Transverse colon (tissue), 4 donors: ENCODE data around the gene SLAMF7. TPM values are rescaled to one million over a fixed set of nuclear protein-coding genes. Genes with fewer than 3 reads are reported as not detected.

Experiments
- DNase-seq: peaks from one replicate; pipeline ENCODE4 v3.0.0-alpha.2; 2019
- H3K27ac ChIP-seq, 4 donors: fragments of 200-600 bp; sonication (generic); 2 replicates each; pipeline ENCODE4 v1.5.1; 2016 to 2018; ENCODE audit warnings: inconsistent platforms in 4 of 4
- H3K27me3 ChIP-seq: fragments of 200-600 bp; sonication (generic); 2 replicates; pipeline ENCODE4 v1.5.1; 2017; ENCODE audit warnings: inconsistent platforms
- H3K36me3 ChIP-seq, 4 donors: fragments of 200-600 bp; sonication (generic); 2 replicates each; pipeline ENCODE4 v1.5.1; 2017 to 2019; ENCODE audit warnings: inconsistent platforms in 4 of 4
- H3K4me1 ChIP-seq, 4 donors: fragments of 200-600 bp; sonication (generic); 2 replicates each; pipeline ENCODE4 v1.5.1; 2017 to 2020; ENCODE audit warnings: inconsistent platforms in 4 of 4
- H3K4me3 ChIP-seq, 4 donors: fragments of 200-600 bp; sonication (generic); 1 replicate in 1 of 4; 2 replicates in 3 of 4; pipeline versions ENCODE4 v1.5.1 to v1.6.1; 2017 to 2019; ENCODE audit warnings: inconsistent platforms in 4 of 4
- H3K9me3 ChIP-seq, 2 donors: fragments of 200-600 bp; sonication (generic); 2 replicates each; pipeline ENCODE4 v1.5.1; 2017 to 2019; ENCODE audit warnings: inconsistent platforms in 2 of 2
- EP300 ChIP-seq: sonication (generic); formaldehyde crosslinking; IDR thresholded peaks from one replicate; pipeline ENCODE4 v1.6.1; 2017; ENCODE audit warnings: antibody characterized with exemption, low read depth
- POLR2A ChIP-seq: fragments of 450-650 bp; IDR thresholded peaks from one replicate; pipeline ENCODE4 v1.6.1; 2016; ENCODE audit warnings: antibody characterized with exemption, mild to moderate bottlenecking, moderate library complexity
- POLR2AphosphoS5 ChIP-seq, 3 donors: sonication (generic); formaldehyde crosslinking; IDR thresholded peaks; one replicate each; pipeline ENCODE4 v1.6.1; 2016; ENCODE audit warnings: antibody characterized with exemption in 3 of 3
- WGBS, 2 donors: methylation state at CpG; one replicate each; pipeline ENCODE4 v1.1.5; 2018; ENCODE audit warnings: low coverage in 1 of 2; 5-methylcytosine and 5-hydroxymethylcytosine counted together
- in situ Hi-C, 4 donors: fragments of 200-750 bp; cut with MboI; loops; one replicate each; pipeline versions ENCODE4 v1.15.0 to v1.15.1; 2017; ENCODE audit warnings: low sequenced_read_pairs in 3 of 4, low pct_ligation_motif_present in 1 of 4, low pct_unique_long_range_greater_than_20kb in 1 of 4
- intact Hi-C: fragments of 100-400 bp; cut with DNase I; formaldehyde crosslinking; loops from one replicate; pipeline ENCODE4 v1.15.1; 2023; ENCODE audit warnings: low total_unique reads
- total RNA-seq, 4 donors: library from RNA; depleted of rRNA; stranded (reverse); fragments of >200 nt; gene quantifications; one replicate each; pipeline ENCODE4 v1.1.0, GENCODE V29; 2016
- TF ChIP-seq, protein P1 (sequence below), 5 experiments: fragments of 200-600 bp in 3 of 5; fragments of 450-650 bp in 2 of 5; sonication (generic) in 3 of 5; IDR thresholded peaks; 1 replicate in 2 of 5; 2 replicates in 3 of 5; pipeline ENCODE4 v1.5.1; 2016 to 2017; ENCODE audit warnings: antibody characterized with exemption in 5 of 5, inconsistent platforms in 3 of 5, mild to moderate bottlenecking in 2 of 5, moderate library complexity in 1 of 5

The SLAMF7 gene
- total RNA-seq, 4 donors from 2014 or later, result 0.20 to 15.4 (median 2.7) TPM; not detected in 1

DNA sequence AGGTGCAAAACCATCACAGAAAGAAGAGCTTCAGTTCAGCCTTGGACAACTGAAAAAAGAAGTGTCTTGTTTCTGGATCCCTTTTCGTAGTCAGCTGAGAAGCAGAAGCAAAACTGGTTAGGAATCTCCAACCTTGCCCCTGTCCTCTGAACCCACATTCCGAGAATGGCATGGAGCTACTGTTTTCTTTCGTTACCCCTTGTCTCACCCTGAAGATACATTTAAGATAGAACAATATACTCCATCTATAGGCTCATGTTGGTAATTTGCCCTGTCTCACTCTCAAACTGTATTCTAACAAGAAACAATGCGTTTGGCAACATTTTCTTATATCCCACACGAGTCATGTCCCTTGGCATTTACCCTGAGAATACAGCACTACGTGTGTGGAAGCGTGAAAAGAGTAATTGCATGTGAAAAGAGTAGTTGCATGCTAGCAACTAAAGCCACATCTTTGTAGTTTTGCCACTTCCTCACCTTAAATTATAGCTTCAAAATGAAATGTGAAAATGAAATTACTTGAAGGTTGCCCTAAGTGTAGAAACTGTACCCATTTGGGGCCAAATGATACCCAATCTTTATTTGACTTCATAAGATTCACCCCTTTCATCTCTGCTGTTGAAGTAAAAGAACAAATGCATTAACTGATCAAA is 5.3 kb downstream of the SLAMF7 start:
- 54 to 71% methylated on average over 2 to 7 of the region's 7 CpGs for WGBS, 2 donors
- no peak for DNase-seq
- no peak for TF ChIP-seq POLR2A
- no peak for TF ChIP-seq EP300
- TF ChIP-seq, protein P1, sequence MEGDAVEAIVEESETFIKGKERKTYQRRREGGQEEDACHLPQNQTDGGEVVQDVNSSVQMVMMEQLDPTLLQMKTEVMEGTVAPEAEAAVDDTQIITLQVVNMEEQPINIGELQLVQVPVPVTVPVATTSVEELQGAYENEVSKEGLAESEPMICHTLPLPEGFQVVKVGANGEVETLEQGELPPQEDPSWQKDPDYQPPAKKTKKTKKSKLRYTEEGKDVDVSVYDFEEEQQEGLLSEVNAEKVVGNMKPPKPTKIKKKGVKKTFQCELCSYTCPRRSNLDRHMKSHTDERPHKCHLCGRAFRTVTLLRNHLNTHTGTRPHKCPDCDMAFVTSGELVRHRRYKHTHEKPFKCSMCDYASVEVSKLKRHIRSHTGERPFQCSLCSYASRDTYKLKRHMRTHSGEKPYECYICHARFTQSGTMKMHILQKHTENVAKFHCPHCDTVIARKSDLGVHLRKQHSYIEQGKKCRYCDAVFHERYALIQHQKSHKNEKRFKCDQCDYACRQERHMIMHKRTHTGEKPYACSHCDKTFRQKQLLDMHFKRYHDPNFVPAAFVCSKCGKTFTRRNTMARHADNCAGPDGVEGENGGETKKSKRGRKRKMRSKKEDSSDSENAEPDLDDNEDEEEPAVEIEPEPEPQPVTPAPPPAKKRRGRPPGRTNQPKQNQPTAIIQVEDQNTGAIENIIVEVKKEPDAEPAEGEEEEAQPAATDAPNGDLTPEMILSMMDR (IDR thresholded peaks at IDR 0.05), result no peak
- TF ChIP-seq POLR2AphosphoS5 (IDR thresholded peaks at IDR 0.05), result no peak
- Histone ChIP-seq H3K36me3 (no peaks in the 10 kb centered on the region), H3K27me3 (no peaks in the 10 kb centered on the region), H3K9me3 (no peaks in the 10 kb centered on the region), H3K27ac (peak overlapping the region in 3 of 4 donors; percentile 0 to 46 (median 20)), H3K4me1 (no peaks in the 10 kb centered on the region), H3K4me3 (no peak overlapping the region)
- in situ Hi-C loops, result loop anchor here in 2 of 4 donors (25.0 kb wide), 1 partner anchor 218 kb away; the partner anchor contains the start of gene ITLN2 (in 2 of the 2)
- intact Hi-C loops, result no loop called here

DNA sequence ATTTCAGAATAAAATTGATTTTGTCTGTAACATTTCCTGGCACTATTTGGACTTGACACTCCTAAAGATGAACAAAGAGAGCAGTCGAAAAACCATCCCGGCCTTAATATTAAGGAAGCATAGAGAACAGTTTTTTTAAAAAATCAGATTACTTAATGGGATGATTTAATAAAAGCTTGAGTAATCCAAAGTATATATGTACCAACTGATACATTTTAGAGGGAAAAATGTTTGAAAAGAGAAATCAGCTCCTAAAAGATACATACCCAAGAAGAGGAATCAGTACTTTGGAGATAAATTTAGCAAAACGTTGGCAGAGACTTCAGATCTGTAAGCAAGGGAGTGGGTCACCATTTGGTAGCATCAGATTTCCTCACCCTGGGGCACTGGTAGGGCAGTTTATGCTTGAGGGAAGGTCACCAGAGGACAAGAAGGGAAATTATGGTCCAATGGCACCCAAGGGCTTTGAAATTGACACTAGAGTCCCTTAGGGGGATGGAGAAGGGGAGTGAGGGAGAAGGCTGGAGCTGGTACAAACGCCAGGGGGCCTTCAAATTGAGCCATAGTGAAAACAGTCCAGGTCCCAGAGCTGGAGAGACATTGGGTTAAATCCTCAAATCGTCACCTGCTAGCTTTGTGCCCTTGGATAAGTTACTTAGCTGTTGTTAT is 5.9 kb downstream of the SLAMF7 start:
- Histone ChIP-seq H3K27ac (peak overlapping the region in 1 of 4 donors; percentile 20), H3K9me3 (no peaks in the 10 kb centered on the region), H3K4me1 (no peaks in the 10 kb centered on the region), H3K4me3 (no peak overlapping the region), H3K27me3 (no peaks in the 10 kb centered on the region), H3K36me3 (no peaks in the 10 kb centered on the region)
- intact Hi-C loops, result no loop called here
- TF ChIP-seq, protein P1 (IDR thresholded peaks at IDR 0.05), result no peak
- TF ChIP-seq POLR2A (no peak), EP300 (no peak), POLR2AphosphoS5 (IDR thresholded peaks at IDR 0.05) (no peak)
- in situ Hi-C loops, result loop anchor here in 2 of 4 donors (25.0 kb wide), 1 partner anchor 217 kb away; the partner anchor contains the start of gene ITLN2 (in 2 of the 2)
- no peak for DNase-seq
- WGBS, 2 donors, result 76 to 78% methylated on average over 3 to 5 of the region's 5 CpGs

DNA sequence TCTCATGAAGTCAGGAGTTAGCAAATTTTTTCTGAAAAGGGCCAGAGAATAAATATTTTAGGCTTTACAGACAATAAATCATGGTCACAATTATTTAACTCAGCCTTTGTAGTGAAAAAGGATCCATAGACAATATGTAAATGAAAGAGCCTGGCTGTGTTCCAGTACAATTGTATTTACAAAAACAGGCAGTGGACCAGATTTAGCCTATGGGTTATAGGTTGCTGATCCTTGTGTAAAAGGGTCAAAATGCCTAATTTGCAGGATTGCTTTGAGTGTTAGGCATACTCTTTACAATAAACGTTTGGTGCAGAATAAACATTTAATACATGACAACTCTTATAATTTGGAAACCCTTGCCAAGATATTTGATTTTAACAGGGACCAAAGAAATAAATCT is 6.5 kb downstream of the SLAMF7 start:
- intact Hi-C loops (no loop called here), in situ Hi-C loops (loop anchor here in 2 of 4 donors (25.0 kb wide), 1 partner anchor 217 kb away; the partner anchor contains the start of gene ITLN2 (in 2 of the 2))
- Histone ChIP-seq H3K9me3 (no peaks in the 10 kb centered on the region), H3K36me3 (no peaks in the 10 kb centered on the region), H3K4me1 (no peaks in the 10 kb centered on the region), H3K27ac (no peak overlapping the region), H3K27me3 (no peaks in the 10 kb centered on the region), H3K4me3 (no peak overlapping the region)
- WGBS, 2 donors, result 43 to 50% methylated on average over 1 of the region's 1 CpG
- no peak for DNase-seq
- TF ChIP-seq POLR2AphosphoS5 (IDR thresholded peaks at IDR 0.05) (no peak), POLR2A (no peak), EP300 (no peak)
- TF ChIP-seq, protein P1 (IDR thresholded peaks at IDR 0.05), result no peak

DNA sequence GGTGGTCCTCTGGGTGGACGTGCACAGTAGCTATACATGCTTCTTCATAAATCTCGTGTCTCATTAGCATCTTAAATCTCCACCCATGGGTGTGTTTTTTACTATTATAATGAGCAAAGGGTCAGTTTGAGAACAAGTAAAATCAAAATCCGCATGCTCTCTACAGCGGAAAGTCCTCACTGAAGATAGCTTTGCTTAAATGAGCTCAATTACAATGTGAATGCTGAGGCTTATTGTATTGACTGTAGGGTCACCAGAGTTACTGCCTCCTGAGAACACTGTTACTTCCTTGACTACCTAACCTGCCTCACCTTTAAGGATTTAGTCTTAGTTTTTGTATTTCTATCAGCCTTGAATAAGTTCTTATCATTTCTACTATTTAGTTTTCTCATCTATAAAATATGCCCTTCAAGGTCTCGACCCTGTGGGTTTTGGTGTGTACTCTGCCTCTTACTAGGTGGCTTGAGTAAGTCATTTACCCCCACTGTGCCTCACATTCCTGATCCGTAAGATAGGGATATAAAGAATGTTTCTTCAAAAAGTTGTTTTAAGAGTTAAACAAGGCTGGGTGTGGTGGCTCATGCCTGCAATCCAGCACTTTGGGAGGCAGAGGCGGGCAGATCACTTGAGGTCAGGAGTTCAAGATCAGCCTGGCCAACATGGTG is 7.9 kb downstream of the SLAMF7 start:
- no peak overlapping the region for H3K4me3 ChIP-seq
- H3K9me3 ChIP-seq, result no peaks in the 10 kb centered on the region
- intact Hi-C loops (loop anchor here (1.0 kb wide), 1 partner anchor 14 kb away; no protein-coding TSS in a partner anchor), in situ Hi-C loops (loop anchor here in 2 of 4 donors (25.0 kb wide), 1 partner anchor 215 kb away; the partner anchor contains the start of gene ITLN2 (in 2 of the 2))
- DNase-seq, result no peak
- H3K4me1 ChIP-seq, result no peaks in the 10 kb centered on the region
- WGBS, 2 donors, result 56 to 74% methylated on average over 3 to 7 of the region's 7 CpGs
- H3K27ac ChIP-seq, result no peak overlapping the region
- no peaks in the 10 kb centered on the region for H3K27me3 ChIP-seq
- TF ChIP-seq EP300 (no peak), POLR2AphosphoS5 (IDR thresholded peaks at IDR 0.05) (no peak), POLR2A (no peak)
- TF ChIP-seq, protein P1 (IDR thresholded peaks at IDR 0.05), result no peak
- H3K36me3 ChIP-seq, result no peaks in the 10 kb centered on the region
